Measurements from ENCODE around the gene ACSF3.

ACSF3 gene

GRCh38 chr16:89146211-89147005 is 52.8 kb downstream of the ACSF3 start:
- DNase-seq, result no peak

GRCh38 chr16:89147085-89147817 is 53.6 kb downstream of the ACSF3 start:
- DNase-seq, result no peak

- no peak for DNase-seq
These were observed 55.7 kb downstream of the ACSF3 start for GRCh38 chr16:89149386-89149785.

DNA sequence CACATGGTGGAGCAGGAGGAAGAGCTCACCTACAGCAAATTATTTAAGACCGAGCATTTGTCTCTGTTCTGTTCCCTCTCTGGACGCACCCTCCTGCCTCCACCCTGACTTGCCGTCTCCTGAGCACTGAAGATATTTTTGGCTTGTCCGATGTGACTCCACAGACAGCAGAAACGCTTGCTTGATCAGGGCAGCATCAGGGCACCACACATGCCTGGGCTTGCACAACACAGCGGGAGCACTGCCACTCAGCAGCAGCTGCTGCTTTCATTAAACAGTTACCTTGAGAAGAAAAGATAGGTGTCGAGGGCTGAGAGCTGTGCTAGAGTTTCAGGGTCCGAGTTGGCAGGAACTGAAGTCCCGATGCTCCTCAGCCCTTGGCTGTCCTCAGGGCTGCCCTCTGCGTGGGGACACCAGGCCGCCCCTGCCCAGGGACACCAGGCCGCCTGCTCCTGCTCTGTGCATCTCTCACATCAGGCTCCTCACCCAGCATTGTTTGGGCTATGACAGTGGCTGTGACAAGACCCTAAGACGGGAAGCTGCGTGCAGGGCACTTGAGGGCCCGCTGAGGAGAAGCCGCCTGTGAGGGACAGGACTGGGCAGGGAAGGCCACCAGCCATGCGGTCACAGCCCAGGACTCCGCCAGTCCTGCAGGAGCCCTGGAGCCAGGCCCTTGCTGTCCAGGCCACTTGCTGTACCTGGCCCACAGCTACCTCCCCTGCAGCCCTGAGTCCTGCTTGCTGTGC is 56.6 kb downstream of the ACSF3 start:
- DNase-seq, result no peak

- DNase-seq, result no peak
These were observed 57.3 kb downstream of the ACSF3 start for GRCh38 chr16:89150981-89151380.

GRCh38 chr16:89152831-89153700 is 59.4 kb downstream of the ACSF3 start:
- no peak for DNase-seq

GRCh38 chr16:89153848-89154271 is 60.2 kb downstream of the ACSF3 start:
- DNase-seq, result no peak

GRCh38 chr16:89154390-89155183 is 60.9 kb downstream of the ACSF3 start:
- DNase-seq, result no peak

DNA sequence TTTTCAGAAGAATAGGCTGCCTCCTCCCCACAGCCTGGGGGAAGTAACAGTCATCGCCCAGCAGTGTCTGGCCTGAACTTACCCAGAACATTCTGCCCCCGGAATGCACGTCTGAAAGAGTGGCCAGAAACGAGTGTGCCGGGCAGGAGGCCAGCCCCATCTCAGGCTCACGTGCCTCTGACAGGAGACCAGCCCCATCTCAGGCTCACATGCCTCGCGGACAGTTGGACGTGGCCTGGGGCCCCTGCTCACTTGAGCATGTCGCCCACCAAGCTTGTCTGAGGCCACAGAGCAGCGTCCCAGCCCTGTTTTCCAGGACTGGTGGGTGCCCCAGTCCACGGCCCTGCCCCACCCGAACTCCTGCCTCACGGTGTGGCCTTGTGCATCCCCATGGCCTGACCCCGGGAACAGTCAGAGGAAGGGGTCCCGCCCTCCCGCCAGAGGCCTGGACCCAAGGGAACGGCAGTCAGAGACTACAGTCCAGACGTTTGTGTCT is 61.6 kb downstream of the ACSF3 start:
- no peak for DNase-seq

DNA sequence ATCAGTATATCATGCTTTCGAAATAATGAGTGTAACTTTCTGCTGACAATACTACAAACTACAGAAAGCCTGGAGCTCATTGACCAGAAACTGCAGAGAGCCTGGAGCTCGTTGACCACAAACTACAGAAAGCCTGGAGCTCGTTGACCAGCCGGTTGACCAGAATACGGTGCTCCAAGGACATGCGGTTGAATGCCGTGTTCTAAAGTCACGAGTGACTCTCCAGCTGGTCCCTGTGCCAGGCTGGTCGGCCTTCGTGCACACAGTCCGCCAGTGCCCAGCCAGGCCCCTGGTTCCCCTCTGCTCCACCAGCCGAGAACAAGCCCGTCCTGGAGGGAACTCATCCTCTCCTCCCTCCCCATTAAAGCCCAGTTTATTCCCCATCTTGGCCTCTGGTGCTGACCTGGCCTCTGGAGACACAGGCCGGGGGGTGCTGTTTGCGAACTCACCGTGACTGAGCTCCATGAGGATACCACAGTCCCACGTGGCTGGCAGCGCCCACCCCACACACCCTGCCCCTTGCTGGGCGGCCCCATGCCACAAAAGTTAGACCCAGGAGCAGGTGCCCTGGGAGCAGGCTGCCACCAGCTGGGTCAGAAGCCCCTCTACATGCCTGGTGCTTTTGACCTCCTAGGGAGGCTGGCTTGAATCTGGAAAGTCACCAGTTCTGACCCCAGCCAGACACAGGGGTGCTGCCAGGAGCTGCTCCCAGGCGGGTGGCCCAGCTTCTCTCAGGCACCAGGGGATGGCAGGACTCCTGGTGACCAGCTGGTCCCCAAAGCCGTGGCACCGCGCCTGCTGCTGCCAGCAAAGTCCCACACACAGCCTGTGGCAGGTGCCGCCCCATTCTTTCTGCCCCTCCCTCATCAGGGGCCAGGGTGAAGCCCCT is 62.4 kb downstream of the ACSF3 start:
- DNase-seq, result no peak

GRCh38 chr16:89156740-89157645 is 63.3 kb downstream of the ACSF3 start:
- DNase-seq, result no peak

GRCh38 chr16:89157778-89158177 is 64.1 kb downstream of the ACSF3 start:
- DNase-seq, result no peak

- DNase-seq, result no peak
These were observed 65.6 kb downstream of the ACSF3 start for GRCh38 chr16:89159066-89159849.

GRCh38 chr16:89159850-89160354 is 66.2 kb downstream of the ACSF3 start:
- DNase-seq, result no peak

- no peak for DNase-seq
These were observed 67.5 kb downstream of the ACSF3 start for GRCh38 chr16:89160977-89161701.

- DNase-seq, result no peak
These were observed 68.4 kb downstream of the ACSF3 start for GRCh38 chr16:89161763-89162713.

Data from stimulated activated CD4-positive, alpha-beta T cell treated with anti-CD3 and anti-CD28 coated beads, Interleukin-12 subunit alpha, Interleukin-12 subunit beta, amount 100 ng/mL, for 4 hours (primary cell).